ENCODE measurements around the gene IL1A.

DNA sequence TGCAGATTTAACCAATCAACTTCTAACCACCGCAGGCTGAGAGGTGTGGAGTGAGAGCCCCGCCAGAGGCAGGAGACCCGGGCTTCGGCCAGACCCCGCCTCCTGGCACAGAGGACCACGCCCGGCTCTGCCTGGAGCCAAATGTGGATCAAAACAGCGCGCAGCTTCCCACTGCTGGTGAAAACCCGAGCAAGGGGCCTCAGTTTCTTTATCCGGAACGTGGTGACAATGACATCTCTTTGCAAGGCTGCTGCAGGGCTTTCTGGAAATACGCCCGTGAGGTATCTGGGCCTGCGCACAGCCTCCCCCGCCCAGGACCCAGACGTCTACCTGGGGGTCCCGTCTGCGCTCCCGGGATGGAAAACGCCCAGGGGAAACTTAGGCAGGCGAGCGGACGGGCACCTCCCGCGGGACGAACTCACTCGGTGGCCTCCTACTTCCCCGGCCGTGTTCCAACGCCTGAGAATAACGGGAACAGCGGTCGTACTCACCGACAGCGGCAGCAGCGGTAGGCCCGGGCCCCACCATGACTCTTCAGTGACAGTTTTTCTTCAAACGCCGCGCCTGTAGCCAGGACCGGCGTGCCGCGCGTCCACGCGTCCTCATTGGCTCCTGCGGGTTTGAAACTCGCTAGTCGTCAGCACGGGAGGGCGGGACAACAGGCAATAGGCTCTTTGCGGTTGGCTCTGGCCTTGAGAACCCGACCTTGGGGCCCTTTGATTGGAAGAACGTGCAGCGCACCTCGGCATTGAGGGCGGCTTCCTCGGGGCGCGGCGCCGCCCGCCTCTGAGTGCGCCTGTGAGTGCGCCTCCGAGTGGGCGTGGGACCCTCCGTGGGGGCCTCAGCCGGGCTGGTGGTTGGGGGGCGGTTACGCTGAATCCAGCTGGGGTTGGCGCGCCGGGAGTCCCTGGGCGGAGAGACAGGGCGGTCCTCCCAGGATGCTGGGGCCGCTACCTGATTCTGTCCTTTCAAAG, 19.9 kb downstream of the IL1A start, which contains the start of gene CKAP2L:
- TF ChIP-seq SUZ12 (IDR thresholded peaks at IDR 0.05; ENCODE audit: extremely low read depth, insufficient read depth, insufficient read length) (no peak), ZNF274 (IDR thresholded peaks at IDR 0.05; ENCODE audit: low read depth, low read length) (no peak), YY1 (IDR thresholded peaks at IDR 0.05; ENCODE audit: insufficient read depth, insufficient read length) (no peak)
